Fibroblast of pulmonary artery (primary cell): ENCODE measurements around the gene ZBTB8OS.

Experiments
- DNase-seq: peaks from one replicate; pipeline ENCODE4 v3.0.0-alpha.2; 2010; ENCODE audit warnings: low read depth
- H3K4me3 ChIP-seq: replicated peaks from 2 replicates; pipeline ENCODE4 v1.5.1; 2011; ENCODE audit warnings: low read depth, mild to moderate bottlenecking, control low read depth, low read length, moderate library complexity
- TF ChIP-seq, protein P1 (sequence below): IDR thresholded peaks from 2 replicates; pipeline ENCODE4 v1.5.1; 2011; ENCODE audit warnings: mild to moderate bottlenecking, control low read depth, low read length, inconsistent platforms; ENCODE audit errors: missing control alignments

ZBTB8OS gene

DNA sequence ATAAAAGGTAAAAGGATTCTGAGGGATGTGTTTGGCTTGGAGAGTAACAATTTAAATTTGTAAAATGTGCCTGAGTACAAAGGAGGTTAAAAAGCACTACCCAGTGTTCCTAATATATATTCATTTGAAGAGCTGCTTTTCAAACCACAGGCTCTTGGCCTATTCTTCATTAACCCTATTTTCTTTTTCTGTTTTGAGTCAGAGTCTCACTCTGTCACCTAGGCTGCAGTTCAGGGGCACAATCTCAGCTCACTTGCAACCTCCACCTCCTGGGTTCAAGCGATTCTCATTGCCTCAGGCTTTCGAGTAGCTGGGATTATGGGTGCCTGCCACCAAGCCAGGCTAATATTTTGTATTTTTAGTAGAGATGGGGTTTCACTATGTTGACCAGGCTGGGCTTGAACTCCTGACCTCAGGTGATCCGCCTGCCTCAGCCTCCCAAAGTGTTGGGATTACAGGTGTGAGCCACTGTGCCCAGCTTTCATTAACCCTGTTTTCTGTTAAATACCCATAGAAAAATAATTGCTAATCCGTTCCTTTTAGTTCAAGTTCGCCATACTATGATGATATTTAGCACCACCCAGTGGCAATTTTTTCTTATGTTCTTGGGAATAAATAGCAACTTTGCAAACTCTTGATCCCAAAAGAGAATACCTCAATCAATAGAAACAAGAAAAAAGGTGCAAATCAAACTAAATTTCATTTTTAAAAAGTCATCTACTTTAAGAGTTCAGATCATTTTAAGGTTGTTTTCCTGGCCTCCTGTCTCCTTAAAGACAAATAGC is 30.5 kb downstream of the ZBTB8OS start:
- TF ChIP-seq, protein P1, sequence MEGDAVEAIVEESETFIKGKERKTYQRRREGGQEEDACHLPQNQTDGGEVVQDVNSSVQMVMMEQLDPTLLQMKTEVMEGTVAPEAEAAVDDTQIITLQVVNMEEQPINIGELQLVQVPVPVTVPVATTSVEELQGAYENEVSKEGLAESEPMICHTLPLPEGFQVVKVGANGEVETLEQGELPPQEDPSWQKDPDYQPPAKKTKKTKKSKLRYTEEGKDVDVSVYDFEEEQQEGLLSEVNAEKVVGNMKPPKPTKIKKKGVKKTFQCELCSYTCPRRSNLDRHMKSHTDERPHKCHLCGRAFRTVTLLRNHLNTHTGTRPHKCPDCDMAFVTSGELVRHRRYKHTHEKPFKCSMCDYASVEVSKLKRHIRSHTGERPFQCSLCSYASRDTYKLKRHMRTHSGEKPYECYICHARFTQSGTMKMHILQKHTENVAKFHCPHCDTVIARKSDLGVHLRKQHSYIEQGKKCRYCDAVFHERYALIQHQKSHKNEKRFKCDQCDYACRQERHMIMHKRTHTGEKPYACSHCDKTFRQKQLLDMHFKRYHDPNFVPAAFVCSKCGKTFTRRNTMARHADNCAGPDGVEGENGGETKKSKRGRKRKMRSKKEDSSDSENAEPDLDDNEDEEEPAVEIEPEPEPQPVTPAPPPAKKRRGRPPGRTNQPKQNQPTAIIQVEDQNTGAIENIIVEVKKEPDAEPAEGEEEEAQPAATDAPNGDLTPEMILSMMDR = peak; percentile 26
- no peak overlapping the region for H3K4me3 ChIP-seq
- peak; percentile 54 for DNase-seq

DNA sequence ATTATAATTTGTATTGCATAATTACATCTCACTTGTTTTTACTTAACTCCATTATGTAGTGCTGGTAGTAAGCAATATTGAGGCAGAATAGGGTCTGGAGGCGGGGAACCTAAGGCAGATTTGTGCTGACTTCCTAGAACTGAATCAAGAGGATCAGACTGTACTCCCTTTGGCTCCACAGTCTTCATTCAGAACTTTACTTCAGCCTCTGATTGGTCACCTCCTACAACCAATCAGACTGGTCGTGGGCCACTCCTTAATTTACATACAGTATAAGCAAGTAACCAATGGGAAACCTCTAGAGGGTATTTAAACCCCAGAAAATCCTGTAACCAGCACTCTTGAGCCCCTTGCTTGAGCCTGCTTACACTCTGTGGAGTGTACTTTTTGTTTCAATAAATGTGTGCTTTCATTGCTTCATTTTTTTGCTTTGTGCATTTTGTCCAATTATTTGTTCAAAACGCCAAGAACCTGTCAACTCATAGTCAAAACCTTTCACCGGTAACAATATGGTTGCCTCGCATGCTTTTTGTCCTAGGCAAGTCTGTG is 31.6 kb downstream of the ZBTB8OS start:
- TF ChIP-seq, protein P1 = no peak
- H3K4me3 ChIP-seq = no peak overlapping the region
- DNase-seq = peak; percentile 7

DNA sequence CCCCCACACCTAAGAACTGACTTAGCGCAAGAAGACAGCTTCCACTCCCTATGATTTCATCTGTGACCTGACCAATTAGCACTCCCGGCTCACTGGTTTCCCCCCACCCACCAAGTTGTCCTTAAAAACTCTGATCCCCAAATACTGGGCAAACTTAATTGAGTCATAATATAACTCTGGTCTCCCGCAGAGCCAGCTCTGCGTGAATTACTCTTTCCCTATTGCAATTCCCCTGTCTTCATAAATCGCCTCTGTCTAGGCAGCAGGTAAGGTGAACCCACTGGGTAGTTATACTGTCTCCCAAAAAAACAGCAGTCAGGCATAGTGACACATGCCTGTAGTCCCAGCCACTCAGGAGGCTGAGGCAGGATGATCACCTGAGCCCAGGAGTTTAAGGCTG is 36.9 kb downstream of the ZBTB8OS start:
- TF ChIP-seq, protein P1 = no peak
- no peak overlapping the region for H3K4me3 ChIP-seq
- no peak for DNase-seq

DNA sequence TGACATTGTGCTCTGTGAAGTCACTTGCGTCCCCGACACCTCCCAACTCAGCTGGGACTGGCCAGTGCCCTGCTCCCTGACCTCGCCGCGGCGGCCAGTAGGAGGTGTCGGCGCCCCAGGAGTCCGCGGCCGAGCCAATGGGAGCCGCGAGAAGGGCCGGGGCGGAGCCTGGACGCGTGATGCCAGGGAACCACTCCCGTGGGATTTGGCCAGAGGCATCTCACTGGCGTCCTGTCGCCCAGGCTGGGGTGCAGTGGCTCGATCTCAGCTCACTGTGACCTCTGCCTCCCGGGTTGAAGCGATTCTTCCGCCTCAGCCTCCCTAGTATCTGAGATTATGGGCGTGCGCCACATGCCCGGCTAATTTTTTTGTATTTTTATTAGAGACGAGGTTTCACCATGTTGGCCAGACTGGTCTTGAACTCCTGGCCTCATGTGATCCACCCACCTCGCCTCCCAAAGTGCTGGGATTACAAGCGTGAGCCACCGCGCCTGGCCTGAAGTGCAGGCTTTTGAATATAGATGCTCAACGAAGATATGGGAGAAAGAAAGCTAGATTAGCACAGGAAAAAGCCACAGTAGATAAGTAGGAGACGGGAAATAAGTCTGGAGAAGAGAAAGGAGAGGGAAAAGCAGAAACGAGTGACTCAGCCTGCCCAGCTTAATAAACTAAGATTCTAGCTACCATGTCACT is 38.0 kb downstream of the ZBTB8OS start:
- DNase-seq = peak; percentile 76
- peak overlapping the region; percentile 63 for H3K4me3 ChIP-seq

DNA sequence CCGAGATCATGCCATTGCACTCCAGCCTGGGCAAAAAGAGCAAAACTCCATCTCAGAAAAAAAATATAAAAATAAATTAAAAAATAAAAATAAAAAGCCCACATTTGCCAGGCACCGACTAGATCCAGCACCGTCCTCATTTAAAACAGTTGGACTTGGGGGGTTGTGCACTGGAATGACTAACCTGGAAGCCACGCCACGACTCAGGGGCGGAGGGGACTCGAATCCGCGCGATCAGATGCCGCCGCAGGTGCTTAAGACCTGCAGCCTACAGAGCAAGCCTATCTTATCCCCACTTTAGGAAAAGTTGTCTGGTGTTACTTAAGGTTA is 38.5 kb downstream of the ZBTB8OS start:
- no peak for DNase-seq
- TF ChIP-seq, protein P1 = no peak
- peak overlapping the region; percentile 63 for H3K4me3 ChIP-seq

More for the DNA sequence above, 38.0 kb downstream of the ZBTB8OS start:
- TF ChIP-seq, protein P1 = peak; percentile 32

DNA sequence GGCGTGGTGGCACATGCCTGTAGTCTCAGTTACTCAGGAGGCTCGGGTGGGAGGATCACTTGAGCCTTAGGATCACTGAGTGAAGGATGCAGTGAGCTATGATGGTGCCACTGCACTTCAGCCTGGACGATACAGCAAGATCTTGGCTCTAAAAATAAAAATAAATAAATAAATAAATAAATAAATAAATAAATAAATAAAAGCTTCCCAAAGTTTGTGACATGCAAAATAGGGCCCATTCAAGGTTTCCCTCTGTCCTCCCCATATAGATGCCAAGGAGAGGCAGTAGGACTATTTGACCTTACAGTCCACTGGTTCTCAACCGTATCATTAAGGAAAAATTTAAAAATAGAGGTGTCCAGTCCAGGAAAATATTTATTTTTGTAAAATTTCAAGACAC is 41.2 kb downstream of the ZBTB8OS start:
- TF ChIP-seq, protein P1 = no peak
- no peak for DNase-seq
- H3K4me3 ChIP-seq = no peak overlapping the region
